Vagina (tissue), 2 donors: ENCODE results near the gene ACACA. TPM values are rescaled to one million over a fixed set of nuclear protein-coding genes. Genes with fewer than 3 reads are reported as not detected.

Experiments used
- DNase-seq, 2 donors: peaks; one replicate each; pipeline ENCODE4 v3.0.0-alpha.2; 2017; ENCODE audit errors: extremely low spot score in 2 of 2
- H3K27ac ChIP-seq: fragments of 200-600 bp; sonication (generic); one replicate; pipeline ENCODE4 v1.5.1; 2019
- H3K27me3 ChIP-seq: fragments of 200-600 bp; sonication (generic); one replicate; pipeline ENCODE4 v1.5.1; 2019
- H3K36me3 ChIP-seq, 2 donors: fragments of 200-600 bp; sonication (generic); one replicate each; pipeline ENCODE4 v1.5.1; 2017 to 2019
- H3K4me1 ChIP-seq: fragments of 200-600 bp; sonication (generic); one replicate; pipeline ENCODE4 v1.5.1; 2019
- H3K4me3 ChIP-seq, 2 donors: fragments of 200-600 bp; sonication (generic); 1 replicate in 1 of 2; 2 replicates in 1 of 2; pipeline ENCODE4 v1.5.1; 2016 to 2019
- H3K9me3 ChIP-seq: fragments of 200-600 bp; sonication (generic); one replicate; pipeline ENCODE4 v1.5.1; 2019
- POLR2A ChIP-seq, 2 donors: fragments of 450-650 bp; IDR thresholded peaks; one replicate each; pipeline ENCODE4 v1.6.1; 2017; ENCODE audit warnings: antibody characterized with exemption in 2 of 2, mild to moderate bottlenecking in 2 of 2, moderate library complexity in 2 of 2
- POLR2AphosphoS5 ChIP-seq, 2 donors: sonication (generic); formaldehyde crosslinking; IDR thresholded peaks; one replicate each; pipeline ENCODE4 v1.9.0; 2017; ENCODE audit warnings: antibody characterized with exemption in 2 of 2, mild to moderate bottlenecking in 2 of 2, low read depth in 1 of 2; ENCODE audit not compliant: insufficient read depth in 1 of 2
- intact Hi-C: fragments of 100-400 bp; cut with DNase I; formaldehyde crosslinking; loops from one replicate; pipeline ENCODE4 v1.15.1; 2023
- total RNA-seq: library from RNA; depleted of rRNA; stranded (reverse); fragments of >200 nt; gene quantifications from one replicate; pipeline ENCODE4 v1.2.3, GENCODE V29; 2016
- TF ChIP-seq, protein P1 (sequence below), 3 experiments: fragments of 450-650 bp in 2 of 3; fragments of 200-600 bp in 1 of 3; sonication (generic) in 1 of 3; IDR thresholded peaks; one replicate each; pipeline ENCODE4 v1.5.1; 2017 to 2019; ENCODE audit warnings: antibody characterized with exemption in 3 of 3, mild to moderate bottlenecking in 2 of 3, moderate library complexity in 2 of 3

ACACA gene
- total RNA-seq, 1 donor from 2014 or later = 44.7 TPM

- H3K4me3 ChIP-seq = no peak overlapping the region
- no peaks in the 10 kb centered on the region for H3K9me3 ChIP-seq
- TF ChIP-seq POLR2AphosphoS5 (IDR thresholded peaks at IDR 0.05; ENCODE audit: insufficient read depth in 1 of 2, low read depth in 1 of 2) (no peak), POLR2A (IDR thresholded peaks at IDR 0.05) (no peak)
- H3K27ac ChIP-seq = no peak overlapping the region
- intact Hi-C loops = no loop called here
- H3K4me1 ChIP-seq = no peaks in the 10 kb centered on the region
- peaks cover 0 to 23% of the 10 kb centered on the region in 2 donors for H3K36me3 ChIP-seq
- DNase-seq = no peak
- H3K27me3 ChIP-seq = no peaks in the 10 kb centered on the region
Observed at GRCh38 chr17:37230633-37231032, 176.0 kb downstream of the ACACA start.

DNA sequence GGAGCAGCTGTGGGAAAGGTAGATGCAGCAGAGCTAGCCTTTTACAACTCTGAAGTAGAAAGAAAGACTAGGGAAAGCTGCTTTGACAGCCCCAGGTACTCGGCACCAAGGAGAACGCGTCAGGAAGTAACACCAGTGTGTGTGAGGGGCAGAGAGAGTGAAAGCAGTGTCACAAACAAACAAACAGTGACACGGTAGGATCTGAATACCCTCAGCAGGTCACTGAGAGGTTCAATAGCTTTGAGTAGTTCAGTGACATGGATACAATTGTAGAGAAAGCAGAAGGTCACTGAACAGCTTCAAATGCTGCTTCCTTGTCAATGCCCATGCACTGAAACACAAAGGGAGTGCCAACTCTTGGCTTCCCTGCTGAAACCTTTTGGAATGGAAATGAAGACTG lies 181.2 kb downstream of the ACACA start:
- intact Hi-C loops = no loop called here
- H3K4me1 ChIP-seq = no peaks in the 10 kb centered on the region
- H3K9me3 ChIP-seq = no peaks in the 10 kb centered on the region
- no peak overlapping the region for H3K27ac ChIP-seq
- TF ChIP-seq POLR2AphosphoS5 (IDR thresholded peaks at IDR 0.05; ENCODE audit: insufficient read depth in 1 of 2, low read depth in 1 of 2) (no peak), POLR2A (IDR thresholded peaks at IDR 0.05) (no peak)
- TF ChIP-seq, protein P1, sequence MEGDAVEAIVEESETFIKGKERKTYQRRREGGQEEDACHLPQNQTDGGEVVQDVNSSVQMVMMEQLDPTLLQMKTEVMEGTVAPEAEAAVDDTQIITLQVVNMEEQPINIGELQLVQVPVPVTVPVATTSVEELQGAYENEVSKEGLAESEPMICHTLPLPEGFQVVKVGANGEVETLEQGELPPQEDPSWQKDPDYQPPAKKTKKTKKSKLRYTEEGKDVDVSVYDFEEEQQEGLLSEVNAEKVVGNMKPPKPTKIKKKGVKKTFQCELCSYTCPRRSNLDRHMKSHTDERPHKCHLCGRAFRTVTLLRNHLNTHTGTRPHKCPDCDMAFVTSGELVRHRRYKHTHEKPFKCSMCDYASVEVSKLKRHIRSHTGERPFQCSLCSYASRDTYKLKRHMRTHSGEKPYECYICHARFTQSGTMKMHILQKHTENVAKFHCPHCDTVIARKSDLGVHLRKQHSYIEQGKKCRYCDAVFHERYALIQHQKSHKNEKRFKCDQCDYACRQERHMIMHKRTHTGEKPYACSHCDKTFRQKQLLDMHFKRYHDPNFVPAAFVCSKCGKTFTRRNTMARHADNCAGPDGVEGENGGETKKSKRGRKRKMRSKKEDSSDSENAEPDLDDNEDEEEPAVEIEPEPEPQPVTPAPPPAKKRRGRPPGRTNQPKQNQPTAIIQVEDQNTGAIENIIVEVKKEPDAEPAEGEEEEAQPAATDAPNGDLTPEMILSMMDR (IDR thresholded peaks at IDR 0.05) = no peak
- DNase-seq = no peak
- H3K27me3 ChIP-seq = no peaks in the 10 kb centered on the region
- no peak overlapping the region for H3K4me3 ChIP-seq
- peaks cover 0 to 43% of the 10 kb centered on the region in 2 donors for H3K36me3 ChIP-seq

DNA sequence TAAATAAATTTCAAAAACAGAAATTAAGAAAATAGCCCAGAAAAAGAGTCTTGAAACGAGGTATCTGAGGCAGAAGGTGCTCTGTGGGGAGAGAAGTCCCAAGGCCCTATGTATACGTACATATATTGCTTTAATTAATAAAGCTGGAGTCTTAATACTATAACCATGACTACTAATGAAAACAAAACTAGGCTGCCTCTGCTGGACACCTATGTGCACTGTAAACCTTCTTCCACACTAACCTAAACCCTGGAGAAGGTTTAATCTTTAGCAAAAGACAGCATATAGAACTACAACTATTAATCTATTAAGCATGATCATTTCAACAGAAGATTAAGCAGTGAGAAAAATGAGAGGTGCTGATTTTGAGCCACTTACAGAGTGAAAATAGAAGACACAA lies 184.8 kb downstream of the ACACA start:
- Histone ChIP-seq H3K4me3 (no peak overlapping the region), H3K4me1 (no peaks in the 10 kb centered on the region), H3K27ac (no peak overlapping the region), H3K27me3 (no peaks in the 10 kb centered on the region), H3K36me3 (peaks cover 0 to 40% of the 10 kb centered on the region in 2 donors), H3K9me3 (no peaks in the 10 kb centered on the region)
- TF ChIP-seq POLR2A (IDR thresholded peaks at IDR 0.05) (no peak), POLR2AphosphoS5 (IDR thresholded peaks at IDR 0.05; ENCODE audit: insufficient read depth in 1 of 2, low read depth in 1 of 2) (no peak)
- TF ChIP-seq, protein P1 (IDR thresholded peaks at IDR 0.05) = no peak
- no peak for DNase-seq
- intact Hi-C loops = no loop called here

DNA sequence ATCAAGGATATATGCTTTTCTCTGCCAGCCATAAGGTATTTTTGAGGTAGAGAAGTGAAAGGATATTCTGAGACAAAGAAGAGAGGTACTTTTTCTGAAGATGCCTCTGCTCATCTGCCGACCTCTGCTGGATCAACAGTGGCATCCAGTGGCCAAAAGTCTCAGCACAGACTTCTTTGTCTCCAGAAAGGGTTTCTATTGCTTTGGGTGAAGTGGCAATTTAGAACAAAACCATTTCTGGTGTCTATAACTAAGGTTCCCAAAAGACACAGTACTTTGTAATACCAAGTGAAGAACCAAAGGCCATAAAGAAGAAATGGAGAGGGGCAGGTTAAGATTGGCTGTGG lies 186.1 kb downstream of the ACACA start:
- TF ChIP-seq POLR2AphosphoS5 (IDR thresholded peaks at IDR 0.05; ENCODE audit: insufficient read depth in 1 of 2, low read depth in 1 of 2) (no peak), POLR2A (IDR thresholded peaks at IDR 0.05) (no peak)
- TF ChIP-seq, protein P1 (IDR thresholded peaks at IDR 0.05) = peak in 1 of 3 experiments; percentile 15
- Histone ChIP-seq H3K36me3 (peaks cover 0 to 27% of the 10 kb centered on the region in 2 donors), H3K9me3 (no peaks in the 10 kb centered on the region), H3K4me3 (no peak overlapping the region), H3K27ac (no peak overlapping the region), H3K27me3 (no peaks in the 10 kb centered on the region), H3K4me1 (no peaks in the 10 kb centered on the region)
- intact Hi-C loops = no loop called here
- no peak for DNase-seq

DNA sequence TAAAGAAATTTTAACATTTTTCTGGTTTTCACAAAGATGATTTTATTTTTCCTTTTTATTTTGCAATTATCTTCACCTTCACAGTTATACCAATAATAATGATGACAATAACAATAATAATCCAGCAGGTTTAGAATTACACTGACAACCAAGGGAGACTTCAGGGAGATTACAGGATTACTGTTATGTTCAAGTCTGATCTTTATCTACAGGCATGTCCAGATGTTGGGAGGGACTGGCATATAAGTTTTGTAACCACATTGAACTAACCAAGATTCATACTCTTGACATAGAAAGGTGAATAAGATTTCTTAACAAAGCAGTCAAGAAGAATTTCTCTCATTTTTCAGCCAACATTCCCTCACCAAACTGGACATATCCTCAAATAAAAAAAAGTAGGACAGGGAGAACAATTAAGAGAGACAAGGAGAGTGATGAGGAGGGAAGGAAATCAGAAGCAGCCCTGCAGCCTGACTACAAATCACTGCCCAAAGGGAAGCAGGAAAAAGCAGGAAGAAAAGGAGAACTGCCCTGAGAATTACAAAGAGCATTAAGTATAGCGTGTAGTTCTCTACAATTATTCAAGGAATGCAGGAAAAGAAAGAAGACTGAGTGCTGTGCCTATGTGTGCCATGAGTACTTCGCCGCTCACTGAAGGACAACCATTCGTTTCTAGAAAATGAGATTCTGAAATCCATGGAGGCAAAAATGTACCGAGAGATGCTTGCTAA lies 186.6 kb downstream of the ACACA start:
- TF ChIP-seq, protein P1 (IDR thresholded peaks at IDR 0.05) = no peak
- TF ChIP-seq POLR2A (IDR thresholded peaks at IDR 0.05) = no peak
- TF ChIP-seq POLR2AphosphoS5 (IDR thresholded peaks at IDR 0.05; ENCODE audit: insufficient read depth in 1 of 2, low read depth in 1 of 2) = no peak
- no peak for DNase-seq
- no peaks in the 10 kb centered on the region for H3K9me3 ChIP-seq
- no peak overlapping the region for H3K4me3 ChIP-seq
- no peaks in the 10 kb centered on the region for H3K4me1 ChIP-seq
- H3K36me3 ChIP-seq = peaks cover 0 to 22% of the 10 kb centered on the region in 2 donors
- H3K27ac ChIP-seq = no peak overlapping the region
- intact Hi-C loops = no loop called here
- H3K27me3 ChIP-seq = no peaks in the 10 kb centered on the region
